GM12892 (cell line): Measurements from ENCODE around the gene PHKG2.

ENCODE experiments used
- POLR2A ChIP-seq: IDR thresholded peaks from 2 replicates; pipeline ENCODE4 v1.6.1; 2011; ENCODE audit warnings: low read depth, low read length, control low read depth
- POLR2AphosphoS5 ChIP-seq: IDR thresholded peaks from 2 replicates; pipeline ENCODE4 v1.6.1; 2011; ENCODE audit warnings: low read depth, low read length, control low read depth

DNA sequence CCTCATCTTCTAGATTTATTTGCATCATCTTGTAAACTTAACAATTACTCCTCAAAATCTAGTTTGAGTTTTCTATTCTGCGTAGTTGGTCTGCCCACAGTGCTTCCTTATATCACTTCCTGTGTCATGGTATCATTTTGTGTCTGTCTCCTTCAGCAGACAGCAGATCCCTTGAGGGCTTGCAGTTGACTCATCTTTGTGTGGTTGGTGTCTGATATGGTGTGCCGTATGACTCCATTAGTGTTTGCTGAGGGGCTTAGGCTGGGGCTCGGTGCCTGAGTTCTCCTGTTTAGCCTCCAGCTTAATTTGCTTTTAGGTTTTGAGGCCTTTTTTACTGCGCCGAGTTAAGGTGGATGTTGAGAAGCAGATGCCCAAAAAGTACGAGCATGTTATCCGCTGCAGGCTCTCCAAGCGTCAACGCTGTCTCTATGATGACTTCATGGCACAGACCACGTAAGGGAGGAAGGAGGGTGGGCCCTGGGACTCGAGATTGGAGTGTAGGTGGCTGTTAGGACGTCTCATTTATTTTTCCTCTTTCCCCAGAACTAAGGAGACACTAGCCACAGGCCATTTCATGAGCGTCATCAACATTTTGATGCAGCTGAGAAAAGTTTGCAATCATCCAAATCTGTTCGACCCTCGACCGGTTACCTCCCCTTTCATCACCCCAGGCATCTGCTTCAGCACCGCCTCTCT, 32.3 kb upstream of the PHKG2 start:
- TF ChIP-seq POLR2A (no peak; the same call in 1 of the 2 replicates), POLR2AphosphoS5 (no peak)
